ENCODE measurements around the gene YDJC.
"Not testable (repeated sequence)": the region's sequence is repeated elsewhere in the genome, so short reads cannot be mapped to it uniquely, and the experiment has no call there.

Gene YDJC

GRCh38 chr22:21587803-21588611, 41.8 kb downstream of the YDJC start:
- no peak for DNase-seq (ENCODE audit: low read depth)
- TF ChIP-seq MYC (IDR thresholded peaks at IDR 0.05; ENCODE audit: low read depth, low read length) (no peak), MAX (IDR thresholded peaks at IDR 0.05; ENCODE audit: low read depth, low read length) (no peak)
- H3K4me3 ChIP-seq (ENCODE audit: low read depth, low read length): no peak overlapping the region

- no peak overlapping the region for H3K4me3 ChIP-seq (ENCODE audit: low read depth, low read length)
- DNase-seq (ENCODE audit: low read depth): no peak
- no peak for TF ChIP-seq CTCF (IDR thresholded peaks at IDR 0.05; ENCODE audit: low read depth, low read length)
- no peak for TF ChIP-seq POLR2A (IDR thresholded peaks at IDR 0.05; ENCODE audit: extremely low read depth, insufficient read length)
- TF ChIP-seq MYC (IDR thresholded peaks at IDR 0.05; ENCODE audit: low read depth, low read length): no peak
- no peak for TF ChIP-seq MAX (IDR thresholded peaks at IDR 0.05; ENCODE audit: low read depth, low read length)
Measured at GRCh38 chr22:21585389-21585788, 44.4 kb downstream of the YDJC start.

- no peak for DNase-seq (ENCODE audit: low read depth)
- no peak for TF ChIP-seq MAX (IDR thresholded peaks at IDR 0.05; ENCODE audit: low read depth, low read length)
- TF ChIP-seq CTCF (IDR thresholded peaks at IDR 0.05; ENCODE audit: low read depth, low read length): no peak
- TF ChIP-seq POLR2A (IDR thresholded peaks at IDR 0.05; ENCODE audit: extremely low read depth, insufficient read length): no peak
- no peak for TF ChIP-seq MYC (IDR thresholded peaks at IDR 0.05; ENCODE audit: low read depth, low read length)
Measured at GRCh38 chr22:21582801-21583740, 46.8 kb downstream of the YDJC start.

GRCh38 chr22:21581009-21581713, 48.7 kb downstream of the YDJC start:
- H3K4me3 ChIP-seq (ENCODE audit: low read depth, low read length); DNase-seq (ENCODE audit: low read depth): not testable (repeated sequence)

More at GRCh38 chr22:21582801-21583740, 46.8 kb downstream of the YDJC start:
- no peak overlapping the region for H3K4me3 ChIP-seq (ENCODE audit: low read depth, low read length)

GRCh38 chr22:21580623-21581007, 49.2 kb downstream of the YDJC start:
- not testable (repeated sequence) for H3K4me3 ChIP-seq (ENCODE audit: low read depth, low read length); DNase-seq (ENCODE audit: low read depth)

- TF ChIP-seq MAX (IDR thresholded peaks at IDR 0.05; ENCODE audit: low read depth, low read length) (no peak), POLR2A (IDR thresholded peaks at IDR 0.05; ENCODE audit: extremely low read depth, insufficient read length) (no peak), MYC (IDR thresholded peaks at IDR 0.05; ENCODE audit: low read depth, low read length) (no peak), CTCF (IDR thresholded peaks at IDR 0.05; ENCODE audit: low read depth, low read length) (no peak)
- no peak for DNase-seq (ENCODE audit: low read depth)
- no peak overlapping the region for H3K4me3 ChIP-seq (ENCODE audit: low read depth, low read length)
Measured at GRCh38 chr22:21579474-21579851, 50.4 kb downstream of the YDJC start.
